NOMO-1 treated with DMSO at 0.1 percent for 48 hours (cell line): ENCODE measurements around the gene CDH4.

Source experiments
- DNase-seq: peaks from one replicate; lab custom pipeline; 2025; ENCODE audit not compliant: unreplicated experiment; lab: John Stamatoyannopoulos, UW

The CDH4 gene

GRCh38 chr20:61528591-61528990 is 276.5 kb downstream of the CDH4 start:
- DNase-seq, result no peak

- DNase-seq, result no peak
These were observed 277.3 kb downstream of the CDH4 start for GRCh38 chr20:61529354-61529753.

GRCh38 chr20:61531553-61532345 is 279.7 kb downstream of the CDH4 start:
- no peak for DNase-seq

- DNase-seq, result no peak
These were observed 280.7 kb downstream of the CDH4 start for GRCh38 chr20:61532736-61533135.

GRCh38 chr20:61533231-61533631 is 281.2 kb downstream of the CDH4 start:
- DNase-seq, result no peak

GRCh38 chr20:61534346-61534745 is 282.3 kb downstream of the CDH4 start:
- DNase-seq, result no peak

GRCh38 chr20:61535091-61535490 is 283.0 kb downstream of the CDH4 start:
- DNase-seq, result no peak

GRCh38 chr20:61535536-61535935 is 283.5 kb downstream of the CDH4 start:
- DNase-seq, result no peak

GRCh38 chr20:61535956-61536355 is 283.9 kb downstream of the CDH4 start:
- DNase-seq, result no peak

GRCh38 chr20:61536671-61537070 is 284.6 kb downstream of the CDH4 start:
- no peak for DNase-seq

GRCh38 chr20:61537239-61538182 is 285.4 kb downstream of the CDH4 start:
- DNase-seq, result no peak

- no peak for DNase-seq
These were observed 286.3 kb downstream of the CDH4 start for GRCh38 chr20:61538183-61538942.

- no peak for DNase-seq
These were observed 286.8 kb downstream of the CDH4 start for GRCh38 chr20:61538943-61539265.

GRCh38 chr20:61539706-61540360 is 287.8 kb downstream of the CDH4 start:
- no peak for DNase-seq

GRCh38 chr20:61541537-61541936 is 289.5 kb downstream of the CDH4 start:
- no peak for DNase-seq

- no peak for DNase-seq
These were observed 291.0 kb downstream of the CDH4 start for GRCh38 chr20:61543086-61543485.

- DNase-seq, result no peak
These were observed 292.1 kb downstream of the CDH4 start for GRCh38 chr20:61543931-61544745.

GRCh38 chr20:61544910-61545889 is 293.1 kb downstream of the CDH4 start:
- no peak for DNase-seq

GRCh38 chr20:61546641-61547040 is 294.6 kb downstream of the CDH4 start:
- no peak for DNase-seq
